ENCODE measurements around the gene RSPH9. TPM values are rescaled to one million over a fixed set of nuclear protein-coding genes. Genes with fewer than 3 reads are reported as not detected.
"Not testable (repeated sequence)": the region's sequence is repeated elsewhere in the genome, so short reads cannot be mapped to it uniquely, and the experiment has no call there.

The RSPH9 gene
- polyA plus RNA-seq, 1 experiment = 0.37 TPM

- ChIA-PET POLR2A (interaction anchor here (0.7 to 1.9 kb wide), 10 partner anchors 15 to 618 kb away, joined by 3 to 14 read pairs (median 5); partner anchors contain the start of genes HSP90AB1, POLH, POLR1C and RSPH9), CTCF (interaction anchor here (1.3 to 1.7 kb wide), 2 partner anchors 21 to 450 kb away, joined by 3 to 5 read pairs; no protein-coding TSS in a partner anchor)
- TF ChIP-seq CTCF (IDR thresholded peaks at IDR 0.05; ENCODE audit: low read depth, low read length) = no peak
These were observed 16.3 kb upstream of the RSPH9 start for GRCh38 chr6:43628393-43629103.

GRCh38 chr6:43629104-43629504, 15.7 kb upstream of the RSPH9 start, which contains the start of gene GTPBP2:
GTPBP2 (minus strand) TSS chr6:43629264; CDS start chr6:43629162, 102 bp downstream.
- CTCF ChIA-PET = interaction anchor here (0.7 to 1.7 kb wide), 3 partner anchors 20 to 450 kb away, joined by 3 to 5 read pairs (median 3); no protein-coding TSS in a partner anchor
- Histone ChIP-seq H3K27ac (ENCODE audit: low read depth, low read length) (peak within 1 kb of the TSS; percentile 96), H3K4me3 (ENCODE audit: low read depth, low read length) (peak within 1 kb of the TSS; percentile 84), H3K9me3 (ENCODE audit: control insufficient read depth, insufficient read depth, low read length) (no peaks in the 10 kb centered on the region; the same call in 1 of the 2 replicates), H3K27me3 (ENCODE audit: control insufficient read depth, insufficient read depth, low read length) (no peaks in the 10 kb centered on the region)
- DNase-seq (ENCODE audit: low read depth, low spot score) = peak; percentile 97
- POLR2A ChIA-PET = interaction anchor here (0.5 to 1.9 kb wide), 15 partner anchors 10 to 716 kb away, joined by 3 to 14 read pairs (median 4); partner anchors contain the start of genes HSP90AB1, POLH, POLR1C and RSPH9
- no peak for TF ChIP-seq CTCF (IDR thresholded peaks at IDR 0.05; ENCODE audit: low read depth, low read length)

More at GRCh38 chr6:43628393-43629103, 16.3 kb upstream of the RSPH9 start:
- peak overlapping the region; percentile 86 for H3K27ac ChIP-seq (ENCODE audit: low read depth, low read length)
- no peaks in the 10 kb centered on the region; the same call in 1 of the 2 replicates for H3K9me3 ChIP-seq (ENCODE audit: control insufficient read depth, insufficient read depth, low read length)
- H3K27me3 ChIP-seq (ENCODE audit: control insufficient read depth, insufficient read depth, low read length) = no peaks in the 10 kb centered on the region
- peak overlapping the region; percentile 84 for H3K4me3 ChIP-seq (ENCODE audit: low read depth, low read length)
- no peak for DNase-seq (ENCODE audit: low read depth, low spot score)

DNA sequence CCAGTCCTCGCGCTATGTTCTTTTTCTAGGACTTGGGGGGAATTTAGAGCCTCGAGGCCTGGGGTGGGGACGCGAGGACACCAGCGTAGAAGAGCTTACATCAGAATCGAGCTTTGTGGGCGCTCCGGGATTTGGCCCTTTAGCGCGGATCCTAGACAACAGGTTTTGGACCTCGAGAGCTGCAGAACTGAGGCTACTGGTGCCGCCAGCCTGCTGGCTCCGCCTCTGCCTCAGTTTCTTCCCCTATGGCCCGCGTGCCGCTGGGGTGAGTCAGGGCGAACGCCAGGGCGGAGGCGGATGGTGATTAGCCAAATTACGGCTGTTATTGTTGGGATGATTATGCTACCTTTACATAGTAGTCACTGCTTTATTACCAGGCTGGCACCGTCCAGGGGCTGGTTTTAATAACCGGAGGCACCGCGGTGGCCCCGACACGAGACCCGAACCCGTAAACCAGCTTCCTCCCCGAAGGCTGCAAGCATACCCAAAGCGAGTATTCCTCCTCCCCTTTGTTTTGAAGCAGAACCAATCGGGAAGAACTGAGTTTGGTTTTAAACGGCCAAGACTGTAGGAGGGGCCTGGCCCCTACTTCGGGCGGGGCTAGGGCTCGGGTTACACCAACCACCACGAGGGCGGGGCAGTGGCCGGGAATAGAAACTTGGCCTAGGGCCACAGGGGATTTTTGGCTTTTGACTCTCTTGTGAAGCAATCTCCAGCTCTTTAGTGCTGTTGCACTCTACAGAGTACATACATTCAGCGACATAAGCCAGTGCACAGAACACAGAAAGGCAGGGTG, 15.1 kb upstream of the RSPH9 start:
- peak overlapping the region; percentile 84 for H3K4me3 ChIP-seq (ENCODE audit: low read depth, low read length)
- no peak for TF ChIP-seq CTCF (IDR thresholded peaks at IDR 0.05; ENCODE audit: low read depth, low read length)
- CTCF ChIA-PET = interaction anchor here (0.7 to 1.7 kb wide), 4 partner anchors 21 to 449 kb away, joined by 3 to 5 read pairs (median 3); no protein-coding TSS in a partner anchor
- peak; percentile 94 for DNase-seq (ENCODE audit: low read depth, low spot score)
- H3K9me3 ChIP-seq (ENCODE audit: control insufficient read depth, insufficient read depth, low read length) = no peaks in the 10 kb centered on the region; the same call in 1 of the 2 replicates
- H3K27me3 ChIP-seq (ENCODE audit: control insufficient read depth, insufficient read depth, low read length) = no peaks in the 10 kb centered on the region
- peak overlapping the region; percentile 96 for H3K27ac ChIP-seq (ENCODE audit: low read depth, low read length)
- POLR2A ChIA-PET = interaction anchor here (0.5 to 1.9 kb wide), 15 partner anchors 10 to 716 kb away, joined by 3 to 14 read pairs (median 4); partner anchors contain the start of genes HSP90AB1, POLH, POLR1C and RSPH9

GRCh38 chr6:43630980-43631619, 13.7 kb upstream of the RSPH9 start:
- TF ChIP-seq CTCF (IDR thresholded peaks at IDR 0.05; ENCODE audit: low read depth, low read length) = no peak
- H3K9me3 ChIP-seq (ENCODE audit: control insufficient read depth, insufficient read depth, low read length) = no peaks in the 10 kb centered on the region; the same call in 1 of the 2 replicates
- no peaks in the 10 kb centered on the region for H3K27me3 ChIP-seq (ENCODE audit: control insufficient read depth, insufficient read depth, low read length)
- ChIA-PET POLR2A (no interaction called here), CTCF (interaction anchor here (1.1 kb wide), 1 partner anchor 35 kb away, joined by 3 read pairs; no protein-coding TSS in a partner anchor)
- no peak for DNase-seq (ENCODE audit: low read depth, low spot score)
- H3K27ac ChIP-seq (ENCODE audit: low read depth, low read length) = peak overlapping the region; percentile 57
- no peak overlapping the region for H3K4me3 ChIP-seq (ENCODE audit: low read depth, low read length)

DNA sequence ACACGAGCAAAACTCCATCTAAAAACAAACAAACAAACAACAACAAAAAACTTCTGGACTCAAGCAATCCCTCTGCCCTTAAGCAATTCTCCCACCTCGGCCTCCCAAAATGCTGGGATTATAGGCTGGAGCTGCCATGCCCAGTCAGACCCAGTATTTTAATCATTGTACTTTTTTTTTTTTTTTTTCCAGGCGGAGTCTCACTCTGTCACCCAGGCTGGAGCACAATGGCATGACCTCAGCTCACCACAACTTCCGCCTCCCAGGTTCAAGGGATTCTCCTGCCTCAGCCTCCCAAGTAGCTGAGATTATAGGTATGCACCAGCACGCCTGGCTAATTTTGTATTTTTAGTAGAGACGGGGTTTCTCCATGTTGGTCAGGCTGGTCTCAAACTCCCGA, 11.8 kb upstream of the RSPH9 start:
- DNase-seq (ENCODE audit: low read depth, low spot score); H3K4me3 ChIP-seq (ENCODE audit: low read depth, low read length); CTCF ChIA-PET; H3K27me3 ChIP-seq (ENCODE audit: control insufficient read depth, insufficient read depth, low read length); POLR2A ChIA-PET; H3K9me3 ChIP-seq (ENCODE audit: control insufficient read depth, insufficient read depth, low read length); H3K27ac ChIP-seq (ENCODE audit: low read depth, low read length): not testable (repeated sequence)

Data from AG04450 (cell line).